Daoy (cell line): ENCODE data around the gene CACTIN. TPM values are rescaled to one million over a fixed set of nuclear protein-coding genes. Genes with fewer than 3 reads are reported as not detected.
"Not testable (repeated sequence)": the region's sequence is repeated elsewhere in the genome, so short reads cannot be mapped to it uniquely, and the experiment has no call there.

Experiments used
- DNase-seq: peaks from one replicate; pipeline ENCODE4 v3.0.0-alpha.2; 2015; ENCODE audit warnings: low read depth
- total RNA-seq: library from RNA; depleted of rRNA; stranded (reverse); fragments of >200 nt; shearing (Covaris generic); gene quantifications from 2 replicates; pipeline ENCODE4 v1.2.3, GENCODE V29; 2014; rRNA removed

CACTIN gene
- total RNA-seq, 1 experiment from 2014 or later: 52.6 TPM

DNA sequence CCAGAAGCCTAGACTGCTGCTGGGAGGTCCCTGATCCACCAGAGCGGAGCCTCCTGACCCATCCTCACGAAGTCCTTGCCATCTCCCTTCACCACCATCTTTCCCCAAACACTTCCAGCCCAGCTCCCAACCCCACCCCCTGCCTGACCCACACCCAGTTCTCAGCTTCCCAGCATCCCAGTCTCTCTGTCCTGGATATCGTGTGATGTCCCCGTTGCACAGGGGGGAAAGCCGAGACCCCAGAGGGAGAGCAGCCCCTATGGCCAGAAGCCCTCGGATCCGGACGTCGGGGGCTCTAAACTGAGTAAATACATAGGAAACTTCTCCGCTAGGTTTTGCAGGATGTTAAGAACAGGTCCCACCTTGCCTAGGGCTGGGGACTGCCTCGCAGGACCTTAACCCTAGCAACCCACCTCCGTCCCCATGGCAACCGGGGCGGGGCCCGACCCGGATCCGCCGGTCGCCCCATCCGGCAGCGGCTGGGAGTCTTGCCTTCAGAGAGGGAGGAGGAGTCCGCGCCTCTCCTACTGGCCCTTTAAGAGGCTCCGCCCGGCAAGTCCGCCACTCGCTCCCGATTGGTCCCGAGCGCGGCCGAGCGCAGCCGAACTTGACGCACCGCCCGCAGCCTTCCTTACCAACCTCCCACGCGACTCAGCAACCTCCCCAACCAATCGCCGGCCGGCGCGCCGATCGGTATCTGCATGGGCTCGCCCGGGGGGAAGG is 54.3 kb downstream of the CACTIN start:
- peak; percentile 100 for DNase-seq

DNA sequence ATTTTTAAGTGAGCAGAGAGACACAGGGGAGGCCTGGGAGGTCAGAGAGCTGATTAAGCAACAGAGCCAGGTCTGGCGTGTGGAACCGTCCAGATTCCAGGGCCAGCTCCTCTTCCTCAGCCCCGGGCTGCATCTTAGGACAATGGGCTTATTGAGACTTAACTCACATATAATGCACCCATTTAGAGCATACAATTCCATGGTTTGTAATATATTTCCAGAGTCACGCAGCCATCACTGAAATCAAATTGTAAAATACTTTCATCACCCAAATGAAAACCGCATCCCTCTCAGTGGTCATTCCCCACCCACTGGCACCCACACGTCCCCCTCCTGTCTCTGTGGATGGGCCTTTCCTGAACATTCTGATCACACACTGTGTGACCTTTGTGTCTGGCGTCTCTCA is 56.0 kb downstream of the CACTIN start:
- no peak for DNase-seq

DNA sequence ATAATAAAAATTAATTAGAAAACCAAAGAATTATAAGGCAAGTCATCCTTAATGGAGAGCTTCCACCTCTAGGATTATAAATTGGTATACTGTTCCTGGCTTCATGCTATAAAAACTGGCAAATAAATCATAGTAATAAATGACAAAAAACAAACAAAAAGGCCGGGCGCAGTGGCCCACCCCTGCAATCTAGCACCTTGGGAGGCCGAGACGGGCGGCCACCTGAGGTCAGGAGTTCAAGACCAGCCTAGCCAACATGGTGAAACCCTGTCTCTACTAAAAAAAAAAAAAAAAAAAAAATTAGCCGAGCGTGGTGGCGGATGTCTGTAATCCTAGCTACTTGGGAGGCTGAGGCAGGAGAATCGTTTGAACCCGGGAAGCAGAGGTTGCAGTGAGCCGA is 56.5 kb downstream of the CACTIN start:
- not testable (repeated sequence) for DNase-seq

DNA sequence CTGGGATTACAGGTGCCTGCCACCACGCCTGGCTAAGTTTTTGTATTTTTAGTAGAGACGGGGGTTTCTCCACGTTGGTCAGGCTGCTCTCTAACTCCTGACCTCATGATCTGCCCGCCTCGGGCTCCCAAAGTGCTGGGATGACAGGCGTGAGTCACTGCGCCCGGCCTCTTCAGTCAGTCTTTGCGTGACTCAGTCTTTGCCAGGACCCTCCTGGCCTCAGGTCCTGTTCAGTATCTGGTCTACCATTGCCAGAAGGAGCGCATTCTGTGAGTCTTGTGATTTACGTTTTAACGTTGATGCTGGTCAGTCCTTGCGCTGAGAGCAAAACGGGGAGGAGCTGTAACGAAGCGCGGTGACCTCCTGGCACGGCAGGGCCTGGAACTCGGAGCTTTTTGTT is 61.5 kb downstream of the CACTIN start:
- DNase-seq: peak; percentile 92

DNA sequence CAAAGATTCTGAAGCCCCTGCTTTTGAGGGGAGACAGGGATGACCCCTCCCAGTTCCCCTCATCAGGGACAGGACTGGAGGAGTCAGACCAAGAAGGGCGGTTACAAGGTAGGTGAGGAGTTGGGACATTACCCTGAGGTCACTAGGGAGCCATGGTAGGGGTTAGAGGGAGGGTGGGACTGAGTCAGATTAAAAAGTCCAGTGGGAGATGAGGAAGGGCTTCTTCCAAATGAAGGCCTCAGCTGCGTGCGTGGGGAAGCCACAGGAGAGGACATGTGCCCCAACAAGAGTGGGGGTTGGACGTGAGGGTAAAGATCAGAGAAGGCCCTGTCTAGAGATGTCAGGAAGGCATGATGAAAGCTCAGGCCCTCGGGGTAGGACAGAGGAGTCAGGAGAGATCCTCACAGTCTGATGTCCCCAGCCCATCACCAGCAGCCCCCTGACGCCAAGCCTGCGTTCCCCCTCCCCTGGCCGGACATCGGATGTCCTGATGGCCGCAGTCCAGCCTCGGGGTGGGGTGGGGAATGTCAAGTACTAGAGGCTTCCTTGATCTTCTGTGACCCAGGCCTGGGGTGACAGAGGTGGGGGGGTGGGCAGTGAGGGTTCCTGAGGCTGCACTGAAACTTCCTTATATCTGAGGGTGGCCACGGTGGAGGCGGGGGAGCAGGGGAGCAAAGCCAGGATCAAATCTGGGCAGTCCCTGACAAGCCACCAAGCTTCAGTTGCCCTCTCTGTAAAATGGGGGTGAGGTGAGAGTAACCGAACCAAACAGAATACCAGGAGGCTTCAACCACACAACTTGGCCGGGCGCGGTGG is 62.7 kb downstream of the CACTIN start:
- DNase-seq: no peak

Other genes with a start within 250 kb of the CACTIN start
- not detected in 2 replicates for gene SMIM24, start 146.3 kb downstream of the CACTIN start, total RNA-seq
- gene SMIM44, start 143.3 kb downstream of the CACTIN start, total RNA-seq: not detected in 2 replicates
- gene DOHH, start 126.1 kb downstream of the CACTIN start, total RNA-seq: 22.9 and 24.2 TPM in 2 replicates
- gene FZR1, start 120.5 kb downstream of the CACTIN start, total RNA-seq: 43.7 and 46.9 TPM in 2 replicates
- not detected in 2 replicates for gene TEKTIP1, start 87.6 kb downstream of the CACTIN start, total RNA-seq
- gene MFSD12, start 69.2 kb downstream of the CACTIN start, total RNA-seq: 50.5 and 93.6 TPM in 2 replicates
- gene HMG20B, start 53.8 kb downstream of the CACTIN start, total RNA-seq: 79.9 TPM in 2 replicates
- gene GIPC3, start 41.3 kb downstream of the CACTIN start, total RNA-seq: not detected in 2 replicates
- 0.39 TPM in 1 of 2 replicates, not detected in the other for gene TBXA2R, start 19.9 kb downstream of the CACTIN start, total RNA-seq
- 5.2 and 8.6 TPM in 2 replicates for gene PIP5K1C, start 73.7 kb upstream of the CACTIN start, total RNA-seq
- 0.03 TPM in 1 of 2 replicates, not detected in the other for gene TJP3, start 81.6 kb upstream of the CACTIN start, total RNA-seq
- gene APBA3, start 134.9 kb upstream of the CACTIN start, total RNA-seq: 30.9 and 32.6 TPM in 2 replicates
- gene MRPL54, start 135.9 kb upstream of the CACTIN start, total RNA-seq: 140 and 153 TPM in 2 replicates
- gene RAX2, start 145.4 kb upstream of the CACTIN start, total RNA-seq: not detected in 2 replicates
- gene MATK, start 159.6 kb upstream of the CACTIN start, total RNA-seq: 0.86 and 4.0 TPM in 2 replicates
- 2.3 and 3.1 TPM in 2 replicates for gene ZFR2, start 242.2 kb upstream of the CACTIN start, total RNA-seq